Gastrocnemius medialis (tissue), 4 donors: ENCODE data around the gene GHITM.

Experiments
- CTCF ChIP-seq, 5 experiments: fragments of 450-650 bp in 3 of 5; fragments of 200-600 bp in 2 of 5; sonication (generic) in 2 of 5; IDR thresholded peaks in 4 of 5; conservative IDR thresholded peaks in 1 of 5; 1 replicate in 4 of 5; 2 replicates in 1 of 5; pipeline ENCODE4 v1.5.1; 2016 to 2019; ENCODE audit warnings: antibody characterized with exemption in 5 of 5, mild to moderate bottlenecking in 3 of 5, moderate library complexity in 3 of 5
- POLR2A ChIP-seq, 2 donors: fragments of 450-650 bp; IDR thresholded peaks; one replicate each; pipeline ENCODE4 v1.6.1; 2017; ENCODE audit warnings: antibody characterized with exemption in 2 of 2, mild to moderate bottlenecking in 2 of 2, moderate library complexity in 2 of 2

DNA sequence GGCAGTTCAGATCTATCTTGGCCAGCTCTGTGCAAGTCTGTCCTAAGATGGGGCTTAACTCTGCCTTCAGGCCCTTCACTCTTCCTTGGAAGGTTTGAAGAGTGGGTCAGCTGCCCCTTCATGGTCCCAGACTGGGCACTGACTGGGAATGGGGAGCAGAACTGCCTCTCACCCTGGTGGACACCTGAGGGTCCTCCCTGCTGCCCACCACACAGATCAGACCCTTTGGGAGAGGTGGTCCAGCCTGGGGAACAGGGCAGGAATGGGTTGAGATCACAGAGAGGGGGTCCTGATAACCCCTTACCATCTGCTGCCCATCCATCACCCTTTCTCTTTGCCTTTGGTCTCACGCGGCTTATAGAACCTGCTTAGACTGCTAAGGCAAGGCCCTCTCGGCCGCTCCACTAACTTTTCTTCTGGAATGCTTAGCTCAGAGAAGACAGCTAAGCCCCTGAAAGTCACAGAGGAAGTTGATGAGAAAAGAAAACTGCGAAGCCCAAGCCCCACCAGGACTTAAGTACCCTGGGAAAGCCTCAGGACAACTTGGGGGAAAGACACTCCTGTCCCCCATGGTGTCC lies 54.6 kb downstream of the GHITM start:
- TF ChIP-seq CTCF (IDR thresholded peaks at IDR 0.05 in 4 of 5, conservative IDR thresholded peaks at IDR 0.05 in 1 of 5): no peak
- no peak for TF ChIP-seq POLR2A (IDR thresholded peaks at IDR 0.05)
